Stomach (tissue), 9 donors: ENCODE measurements around the gene TMED5. TPM values are rescaled to one million over a fixed set of nuclear protein-coding genes. Genes with fewer than 3 reads are reported as not detected.
"Not testable (repeated sequence)": the region's sequence is repeated elsewhere in the genome, so short reads cannot be mapped to it uniquely, and the experiment has no call there.

ENCODE experiments used
- DNase-seq, 2 donors: peaks; one replicate each; pipeline versions ENCODE4 v3.0.0 to v3.0.0-alpha.2; 2013 to 2019
- H3K27ac ChIP-seq, 5 donors: fragments of 200-600 bp in 4 of 5; sonication (generic) in 4 of 5; one replicate each; pipeline ENCODE4 v1.5.1; 2013 to 2019; ENCODE audit warnings: mild to moderate bottlenecking in 1 of 5, moderate library complexity in 1 of 5
- H3K27me3 ChIP-seq, 3 donors: fragments of 200-600 bp; sonication (generic); one replicate each; pipeline ENCODE4 v1.5.1; 2017 to 2019; ENCODE audit warnings: mixed run types in 1 of 3
- H3K36me3 ChIP-seq, 4 donors: fragments of 200-600 bp; sonication (generic); 1 replicate in 3 of 4; 2 replicates in 1 of 4; pipeline ENCODE4 v1.5.1; 2016 to 2019
- H3K4me1 ChIP-seq, 4 donors: fragments of 200-600 bp; sonication (generic); one replicate each; pipeline ENCODE4 v1.5.1; 2016 to 2019
- H3K4me3 ChIP-seq, 4 donors: fragments of 200-600 bp; sonication (generic) in 3 of 4; one replicate each; pipeline ENCODE4 v1.5.1; 2016 to 2019; ENCODE audit warnings: mild to moderate bottlenecking in 1 of 4
- H3K9me3 ChIP-seq, 4 donors: fragments of 200-600 bp; sonication (generic); one replicate each; pipeline ENCODE4 v1.5.1; 2016 to 2019
- EP300 ChIP-seq: sonication (generic); formaldehyde crosslinking; IDR thresholded peaks from one replicate; pipeline ENCODE4 v1.6.1; 2017; ENCODE audit warnings: antibody characterized with exemption
- POLR2A ChIP-seq, 4 donors: fragments of 450-650 bp; IDR thresholded peaks; one replicate each; pipeline ENCODE4 v1.6.1; 2016; ENCODE audit warnings: antibody characterized with exemption in 4 of 4, control low read depth in 2 of 4, mild to moderate bottlenecking in 1 of 4, moderate library complexity in 1 of 4
- POLR2AphosphoS5 ChIP-seq, 3 donors: sonication (generic); formaldehyde crosslinking; IDR thresholded peaks; one replicate each; pipeline ENCODE4 v1.6.1; 2016; ENCODE audit warnings: antibody characterized with exemption in 3 of 3
- WGBS, 5 donors: extraction: QIAGEN DNeasy Blood & Tissue Kit in 3 of 5; methylation state at CpG; one replicate each; pipeline versions ENCODE4 v1.1.5 to v1.1.7; 2013 to 2018; 5-methylcytosine and 5-hydroxymethylcytosine counted together
- intact Hi-C: fragments of 100-400 bp; cut with DNase I; formaldehyde crosslinking; loops from one replicate; pipeline ENCODE4 v1.15.1; 2023; ENCODE audit warnings: low total_unique reads
- polyA plus RNA-seq, 3 donors: library from polyadenylated mRNA; stranded (reverse); fragments of 200-250 nt; gene quantifications; one replicate each; pipeline ENCODE4 v1.2.3, GENCODE V29; 2013
- total RNA-seq, 5 donors: library from RNA; depleted of rRNA; stranded (reverse); fragments of >200 nt; gene quantifications; one replicate each; pipeline versions ENCODE4 v1.1.0 to v1.2.3, GENCODE V29; 2014 to 2016
- TF ChIP-seq, protein P1 (sequence below), 7 experiments: fragments of 450-650 bp in 4 of 7; fragments of 200-600 bp in 3 of 7; sonication (generic) in 3 of 7; IDR thresholded peaks; one replicate each; pipeline ENCODE4 v1.5.1; 2016 to 2019; ENCODE audit warnings: antibody characterized with exemption in 7 of 7, control low read depth in 2 of 7, mild to moderate bottlenecking in 1 of 7
- donor health status: healthy with polysubstance abuse.
- donor health status: Bipolar disorder and iron deficiency.
- donor health status: healthy.

TMED5 gene
- total and polyA plus RNA-seq, 8 donors, result 8.2 to 85.6 (median 16.1) TPM

DNA sequence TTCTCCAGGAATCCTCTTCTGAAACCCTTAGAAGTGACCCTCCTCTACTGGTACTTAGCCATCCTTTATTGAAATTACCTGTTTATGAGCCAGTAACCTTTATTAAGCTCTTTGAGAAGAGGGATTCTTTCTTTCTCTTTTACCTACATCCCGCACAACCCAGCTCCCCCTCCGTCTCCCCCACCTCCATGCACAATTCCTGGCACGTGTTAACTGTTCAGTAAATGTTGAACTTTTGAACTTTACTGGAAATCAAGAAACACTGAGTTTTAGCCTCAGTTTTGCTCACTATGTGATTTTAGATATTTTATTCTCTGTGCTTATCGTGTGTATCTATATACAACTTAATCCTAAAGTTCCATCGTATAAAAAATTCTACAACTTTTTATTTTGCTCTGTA, 1.8 kb downstream of the TMED5 start:
- Histone ChIP-seq H3K4me1 (peaks cover 3 to 59% (median 38%) of the 10 kb centered on the region in 4 donors), H3K4me3 (peak overlapping the region; percentile 60 to 85 (median 76)), H3K27ac (peak overlapping the region in 3 of 5 donors; percentile 7 to 100 (median 99)), H3K9me3 (no peaks in the 10 kb centered on the region), H3K27me3 (no peaks in the 10 kb centered on the region), H3K36me3 (peaks cover 0 to 16% (median 3%) of the 10 kb centered on the region in 4 donors)
- TF ChIP-seq, protein P1, sequence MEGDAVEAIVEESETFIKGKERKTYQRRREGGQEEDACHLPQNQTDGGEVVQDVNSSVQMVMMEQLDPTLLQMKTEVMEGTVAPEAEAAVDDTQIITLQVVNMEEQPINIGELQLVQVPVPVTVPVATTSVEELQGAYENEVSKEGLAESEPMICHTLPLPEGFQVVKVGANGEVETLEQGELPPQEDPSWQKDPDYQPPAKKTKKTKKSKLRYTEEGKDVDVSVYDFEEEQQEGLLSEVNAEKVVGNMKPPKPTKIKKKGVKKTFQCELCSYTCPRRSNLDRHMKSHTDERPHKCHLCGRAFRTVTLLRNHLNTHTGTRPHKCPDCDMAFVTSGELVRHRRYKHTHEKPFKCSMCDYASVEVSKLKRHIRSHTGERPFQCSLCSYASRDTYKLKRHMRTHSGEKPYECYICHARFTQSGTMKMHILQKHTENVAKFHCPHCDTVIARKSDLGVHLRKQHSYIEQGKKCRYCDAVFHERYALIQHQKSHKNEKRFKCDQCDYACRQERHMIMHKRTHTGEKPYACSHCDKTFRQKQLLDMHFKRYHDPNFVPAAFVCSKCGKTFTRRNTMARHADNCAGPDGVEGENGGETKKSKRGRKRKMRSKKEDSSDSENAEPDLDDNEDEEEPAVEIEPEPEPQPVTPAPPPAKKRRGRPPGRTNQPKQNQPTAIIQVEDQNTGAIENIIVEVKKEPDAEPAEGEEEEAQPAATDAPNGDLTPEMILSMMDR (IDR thresholded peaks at IDR 0.05), result no peak
- TF ChIP-seq EP300 (no peak), POLR2A (IDR thresholded peaks at IDR 0.05) (no peak), POLR2AphosphoS5 (IDR thresholded peaks at IDR 0.05) (no peak)
- peak in 1 of 2 donors; percentile 51 for DNase-seq
- 22 to 33% (median 26%) methylated on average over 5 of the region's 5 CpGs for WGBS, 5 donors
- intact Hi-C loops, result no loop called here

DNA sequence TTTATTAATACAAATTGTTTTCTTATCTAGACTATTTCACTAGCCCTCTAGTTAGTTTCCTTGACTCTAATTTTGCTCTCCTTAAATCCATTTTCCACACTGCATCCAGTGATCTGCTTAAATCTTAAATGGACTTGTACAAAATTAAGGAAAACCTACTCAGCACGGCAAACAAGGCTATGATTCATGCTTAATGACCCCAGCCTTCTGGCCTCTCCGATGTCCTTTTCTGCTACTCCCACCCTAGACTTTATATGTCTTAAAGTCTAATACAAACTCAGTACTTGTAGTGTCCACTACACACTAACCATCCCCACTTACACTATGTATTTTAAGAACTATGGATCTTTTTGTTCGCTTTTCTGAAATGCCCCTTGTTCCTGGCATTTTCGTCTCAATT, 2.2 kb downstream of the TMED5 start:
- no peaks in the 10 kb centered on the region for H3K9me3 ChIP-seq
- DNase-seq, result peak in 1 of 2 donors; percentile 23
- WGBS, 5 donors, result 34 to 45% (median 37%) methylated on average over 4 of the region's 4 CpGs
- peak overlapping the region; percentile 60 to 85 (median 76) for H3K4me3 ChIP-seq
- peak overlapping the region in 3 of 5 donors; percentile 7 to 100 (median 99) for H3K27ac ChIP-seq
- TF ChIP-seq POLR2AphosphoS5 (IDR thresholded peaks at IDR 0.05) (no peak), EP300 (no peak), POLR2A (IDR thresholded peaks at IDR 0.05) (no peak)
- TF ChIP-seq, protein P1 (IDR thresholded peaks at IDR 0.05), result no peak
- no peaks in the 10 kb centered on the region for H3K27me3 ChIP-seq
- peaks cover 6 to 64% (median 40%) of the 10 kb centered on the region in 4 donors for H3K4me1 ChIP-seq
- intact Hi-C loops, result no loop called here
- peaks cover 0 to 16% (median 3%) of the 10 kb centered on the region in 4 donors for H3K36me3 ChIP-seq

DNA sequence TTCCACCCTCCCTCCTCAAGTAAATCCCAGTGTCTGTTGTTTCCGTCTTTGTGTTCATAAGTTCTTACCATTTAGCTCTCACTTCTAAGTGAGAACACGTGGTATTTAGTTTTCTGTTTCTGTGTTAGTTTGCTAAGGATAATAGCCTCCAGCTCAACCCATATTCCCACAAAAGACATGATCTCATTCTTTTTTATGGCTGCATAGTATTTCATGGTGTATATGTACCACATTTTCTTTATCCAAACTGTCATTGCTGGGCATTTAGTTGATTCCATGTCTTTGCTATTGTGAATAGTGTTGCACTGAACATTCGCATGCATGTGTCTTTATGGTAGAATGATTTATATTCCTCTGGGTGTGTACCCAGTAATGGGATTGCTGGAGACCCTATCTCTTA, 5.6 kb downstream of the TMED5 start:
- intact Hi-C loops, DNase-seq, H3K27me3 ChIP-seq, H3K9me3 ChIP-seq, H3K27ac ChIP-seq, H3K4me3 ChIP-seq: not testable (repeated sequence)
- H3K4me1 ChIP-seq, result peaks cover 11 to 66% (median 44%) of the 10 kb centered on the region in 4 donors
- peaks cover 0 to 16% (median 10%) of the 10 kb centered on the region in 4 donors for H3K36me3 ChIP-seq
- WGBS, 5 donors, result 96 to 99% (median 98%) methylated on average over 3 of the region's 3 CpGs

DNA sequence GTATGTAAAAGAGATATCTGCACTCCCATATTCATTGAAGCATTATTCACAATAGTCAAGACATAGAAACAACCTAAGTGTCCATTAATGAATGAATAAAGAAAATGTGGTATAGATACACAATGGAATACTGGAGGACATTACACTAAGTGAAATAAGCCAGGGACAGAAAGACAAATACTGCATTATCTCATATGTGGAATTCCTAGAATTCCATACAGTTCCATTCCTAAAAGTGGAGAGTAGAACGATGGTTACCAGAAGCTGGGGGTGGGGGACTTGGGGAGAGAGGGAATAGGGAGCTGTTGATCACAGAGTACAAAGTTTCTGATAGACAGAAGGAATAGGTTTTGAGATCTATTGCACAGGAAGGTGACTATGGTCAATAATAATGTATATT, 7.4 kb downstream of the TMED5 start:
- DNase-seq, result no peak
- H3K4me1 ChIP-seq, result peaks cover 11 to 54% (median 31%) of the 10 kb centered on the region in 4 donors
- WGBS, 5 donors, result 24 to 59% (median 30%) methylated on average over 1 of the region's 1 CpG
- H3K9me3 ChIP-seq, result no peaks in the 10 kb centered on the region
- no peak overlapping the region for H3K4me3 ChIP-seq
- H3K27ac ChIP-seq, result no peak overlapping the region
- TF ChIP-seq POLR2AphosphoS5 (IDR thresholded peaks at IDR 0.05) (no peak), POLR2A (IDR thresholded peaks at IDR 0.05) (no peak), EP300 (no peak)
- TF ChIP-seq, protein P1 (IDR thresholded peaks at IDR 0.05), result no peak
- intact Hi-C loops, result no loop called here
- H3K36me3 ChIP-seq, result peaks cover 0 to 22% (median 11%) of the 10 kb centered on the region in 4 donors
- no peaks in the 10 kb centered on the region for H3K27me3 ChIP-seq

DNA sequence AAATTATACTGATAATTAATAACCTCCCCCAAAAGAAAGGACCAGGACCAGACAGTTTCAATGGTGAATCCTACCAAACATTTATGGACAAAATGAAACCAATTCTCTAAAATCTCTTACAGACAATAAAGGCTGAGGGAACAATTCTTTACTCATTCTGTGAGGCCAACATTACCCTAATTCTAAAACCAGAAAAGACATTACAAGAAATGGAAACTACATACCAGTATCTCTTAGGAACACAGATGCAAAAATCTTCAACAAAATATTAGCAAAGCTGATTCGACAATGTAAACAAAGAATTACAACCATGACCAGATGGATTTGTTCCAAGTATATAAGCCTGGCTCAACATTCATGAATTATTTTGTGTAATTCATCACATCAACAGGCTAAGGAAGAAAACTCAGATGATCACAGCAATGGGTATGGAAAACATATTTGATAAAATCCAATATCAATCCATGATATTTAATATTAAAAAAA, 8.6 kb downstream of the TMED5 start:
- no peak for TF ChIP-seq POLR2A (IDR thresholded peaks at IDR 0.05)
- TF ChIP-seq EP300, result no peak
- no peak for TF ChIP-seq POLR2AphosphoS5 (IDR thresholded peaks at IDR 0.05)
- Histone ChIP-seq H3K4me3 (no peak overlapping the region), H3K36me3 (peaks cover 0 to 23% (median 11%) of the 10 kb centered on the region in 4 donors), H3K27ac (no peak overlapping the region), H3K27me3 (no peaks in the 10 kb centered on the region), H3K9me3 (no peaks in the 10 kb centered on the region), H3K4me1 (peaks cover 6 to 42% (median 23%) of the 10 kb centered on the region in 4 donors)
- no peak for DNase-seq
- intact Hi-C loops, result no loop called here
- 20 to 32% (median 26%) methylated on average over 1 of the region's 1 CpG for WGBS, 5 donors

DNA sequence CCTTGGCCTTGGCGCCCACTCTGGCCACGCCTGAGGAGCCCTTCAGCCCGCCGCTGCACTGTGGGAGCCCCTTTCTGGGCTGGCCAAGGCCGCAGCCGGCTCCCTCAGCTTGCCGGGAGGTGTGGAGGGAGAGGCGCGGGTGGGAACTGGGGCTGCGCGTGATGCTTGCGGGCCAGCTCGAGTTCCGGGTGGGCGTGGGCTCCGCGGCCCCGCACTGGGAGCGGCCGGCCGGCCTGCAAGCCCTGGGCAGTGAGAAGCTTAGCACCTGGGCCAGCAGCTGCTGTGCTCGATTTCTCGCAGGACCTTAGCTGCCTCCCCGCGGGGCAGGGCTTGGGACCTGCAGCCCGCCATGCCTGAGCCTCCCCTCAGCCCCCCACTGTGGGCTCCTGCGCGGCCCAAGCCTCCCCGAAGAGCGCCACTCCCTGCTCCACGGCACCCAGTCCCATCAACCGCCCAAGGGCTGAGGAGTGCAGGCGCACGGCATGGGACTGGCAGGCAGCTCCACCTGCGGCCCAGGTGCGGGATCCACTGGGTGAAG, 10.0 kb downstream of the TMED5 start:
- H3K27ac ChIP-seq, H3K4me3 ChIP-seq, DNase-seq, H3K9me3 ChIP-seq, H3K27me3 ChIP-seq, intact Hi-C loops: not testable (repeated sequence)
- H3K36me3 ChIP-seq, result peaks cover 0 to 23% (median 6%) of the 10 kb centered on the region in 4 donors
- 96 to 100% (median 98%) methylated on average over 16 to 36 of the region's 36 CpGs for WGBS, 5 donors
- peaks cover 4 to 30% (median 18%) of the 10 kb centered on the region in 4 donors for H3K4me1 ChIP-seq
